Measurements from ENCODE around the gene FNBP1. TPM values are rescaled to one million over a fixed set of nuclear protein-coding genes. Genes with fewer than 3 reads are reported as not detected.
A peak's percentile ranks its signal among the peaks of the same experiment; 100 is the strongest.
"Not testable (repeated sequence)": the region's sequence is repeated elsewhere in the genome, so short reads cannot be mapped to it uniquely, and the experiment has no call there.

Gene FNBP1
- total RNA-seq, 1 experiment from 2014 or later, result 15.8 TPM

DNA sequence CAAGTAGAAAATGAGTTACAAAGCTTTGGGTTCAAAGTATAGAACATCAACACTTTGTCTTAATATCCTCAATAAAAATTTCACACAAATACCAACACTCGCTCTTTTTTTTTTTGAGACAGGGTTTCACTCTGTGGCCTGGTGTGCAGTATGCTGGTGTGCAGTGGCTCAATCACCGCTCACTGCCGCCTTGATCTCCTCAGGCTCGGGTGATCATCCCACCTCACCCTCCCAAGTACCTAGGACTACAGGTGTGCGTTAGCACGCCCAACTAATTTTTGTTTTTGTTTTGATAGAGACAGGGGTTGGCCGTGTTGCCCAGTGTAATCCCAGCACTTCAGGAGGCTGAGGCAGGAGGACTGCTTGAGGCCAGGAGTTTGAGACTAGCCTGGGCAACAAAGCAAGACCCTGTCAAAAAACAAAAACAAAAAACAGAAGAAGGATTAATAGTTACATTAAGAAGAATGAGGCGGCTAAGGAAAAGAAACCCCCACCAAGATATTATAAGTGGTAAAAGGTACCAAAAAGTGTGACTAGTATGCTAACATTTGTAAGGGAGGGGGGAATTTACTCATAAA is 20.3 kb downstream of the FNBP1 start:
- DNase-seq (ENCODE audit: low read depth), result no peak

- DNase-seq (ENCODE audit: low read depth), result not testable (repeated sequence)
These were observed 21.1 kb downstream of the FNBP1 start for GRCh38 chr9:130021842-130022241.

DNA sequence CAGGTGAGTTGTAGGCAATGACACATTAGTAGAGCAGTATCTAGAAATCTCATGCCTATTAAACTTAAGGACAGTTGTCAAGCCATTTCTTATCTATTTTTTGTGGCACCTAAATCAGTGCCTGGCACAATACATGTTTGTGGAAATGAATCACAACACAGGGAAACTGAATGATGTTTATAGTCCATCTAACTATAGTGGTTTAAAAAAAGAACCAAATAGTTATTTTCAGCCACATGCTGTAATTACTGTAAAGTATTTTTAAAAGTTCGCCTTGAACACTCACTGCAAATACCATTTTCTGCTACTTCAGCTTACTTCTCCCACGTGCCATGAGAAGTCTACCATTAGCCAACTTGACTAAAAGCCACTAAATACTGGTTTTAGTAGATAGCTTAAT is 21.9 kb downstream of the FNBP1 start:
- no peak for DNase-seq (ENCODE audit: low read depth)

GRCh38 chr9:130020618-130021017 is 22.4 kb downstream of the FNBP1 start:
- no peak for DNase-seq (ENCODE audit: low read depth)

DNA sequence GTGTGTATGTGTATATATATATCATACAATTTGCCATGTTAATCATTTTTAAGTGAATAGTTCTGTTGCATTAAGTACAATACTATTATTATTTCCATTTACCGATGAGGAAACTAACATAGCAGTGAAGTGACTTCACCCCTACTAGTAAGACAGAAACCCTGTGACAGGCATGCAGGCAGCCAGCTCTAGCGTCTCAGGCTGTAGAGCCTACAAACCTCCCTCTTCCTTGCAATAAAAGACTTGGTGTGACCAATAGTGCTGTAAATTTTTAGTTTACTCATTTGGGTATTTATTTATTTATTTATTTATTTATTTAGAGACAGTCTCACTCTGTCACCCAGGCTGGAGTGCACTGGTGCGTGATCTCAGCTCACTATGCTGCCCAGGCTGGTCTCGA is 24.7 kb downstream of the FNBP1 start:
- no peak for DNase-seq (ENCODE audit: low read depth)

DNA sequence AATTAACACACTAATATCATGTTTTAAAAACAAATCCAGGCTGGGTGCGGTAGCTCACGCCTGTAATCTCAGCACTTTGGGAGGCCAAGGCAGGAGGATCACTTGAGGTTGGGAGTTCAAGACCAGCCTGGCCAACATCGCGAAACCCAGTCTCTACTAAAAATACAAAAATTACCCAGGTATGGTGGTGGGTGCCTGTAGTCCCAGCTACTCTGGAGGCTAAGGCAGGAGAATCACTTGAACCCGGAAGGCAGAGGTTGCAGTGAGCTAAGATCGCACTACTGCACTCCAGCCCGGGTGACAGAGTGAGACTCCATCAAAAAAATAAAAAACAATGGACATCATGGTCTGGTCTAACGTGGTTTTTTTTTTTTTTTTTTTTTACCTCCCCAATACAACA is 25.5 kb downstream of the FNBP1 start:
- DNase-seq (ENCODE audit: low read depth), result not testable (repeated sequence)

- no peak for DNase-seq (ENCODE audit: low read depth)
These were observed 25.9 kb downstream of the FNBP1 start for GRCh38 chr9:130017076-130017475.

GRCh38 chr9:130015353-130016019 is 27.5 kb downstream of the FNBP1 start:
- DNase-seq (ENCODE audit: low read depth), result no peak

- DNase-seq (ENCODE audit: low read depth), result no peak
These were observed 29.7 kb downstream of the FNBP1 start for GRCh38 chr9:130013326-130013725.

GRCh38 chr9:130010151-130010988 is 32.6 kb downstream of the FNBP1 start:
- no peak for DNase-seq (ENCODE audit: low read depth)

- DNase-seq (ENCODE audit: low read depth), result not testable (repeated sequence)
These were observed 33.4 kb downstream of the FNBP1 start for GRCh38 chr9:130009546-130009945.

DNA sequence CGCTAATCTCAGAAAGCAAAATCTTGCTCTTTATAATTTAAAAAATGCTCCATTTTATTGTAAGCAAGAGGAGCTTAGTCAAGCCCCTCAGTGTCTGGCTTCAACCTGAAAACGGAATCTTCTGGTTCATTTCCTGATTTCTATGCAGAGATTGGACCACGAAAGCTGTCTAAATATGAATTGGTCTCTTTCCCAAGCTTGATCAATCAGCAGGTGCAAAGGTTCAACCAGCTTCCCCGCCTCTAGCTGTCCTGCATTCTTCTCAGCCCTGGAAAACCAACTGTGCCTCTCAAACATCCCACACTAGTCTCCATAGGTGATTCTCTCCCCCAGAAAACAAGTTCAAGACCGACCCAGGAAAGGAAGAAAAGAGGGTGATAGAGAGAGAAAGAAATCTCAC is 34.5 kb downstream of the FNBP1 start:
- DNase-seq (ENCODE audit: low read depth), result no peak

DNA sequence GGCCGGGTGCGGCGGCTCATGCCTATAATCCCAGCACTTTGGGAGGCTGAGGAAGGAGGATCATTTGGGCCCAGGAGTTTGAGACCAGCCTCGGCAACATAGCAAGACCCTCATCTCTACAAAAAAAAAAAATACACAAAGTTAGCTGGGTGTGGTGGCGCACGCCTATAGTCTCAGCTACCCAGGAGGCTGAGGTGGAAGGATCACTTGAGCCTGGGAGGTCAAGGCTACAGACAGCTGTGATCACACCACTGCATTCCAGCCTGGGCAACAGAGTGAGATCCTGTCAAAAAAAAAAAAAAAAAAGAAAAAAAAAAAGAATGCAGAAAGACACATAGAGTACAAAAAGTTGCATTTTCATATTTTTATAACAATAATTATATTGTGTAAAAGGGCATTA is 36.0 kb downstream of the FNBP1 start:
- not testable (repeated sequence) for DNase-seq (ENCODE audit: low read depth)

- no peak for DNase-seq (ENCODE audit: low read depth)
These were observed 38.9 kb downstream of the FNBP1 start for GRCh38 chr9:130003943-130004552.

GRCh38 chr9:130002320-130002719 is 40.7 kb downstream of the FNBP1 start:
- no peak for DNase-seq (ENCODE audit: low read depth)

- no peak for DNase-seq (ENCODE audit: low read depth)
These were observed 41.8 kb downstream of the FNBP1 start for GRCh38 chr9:130001190-130001589.

DNA sequence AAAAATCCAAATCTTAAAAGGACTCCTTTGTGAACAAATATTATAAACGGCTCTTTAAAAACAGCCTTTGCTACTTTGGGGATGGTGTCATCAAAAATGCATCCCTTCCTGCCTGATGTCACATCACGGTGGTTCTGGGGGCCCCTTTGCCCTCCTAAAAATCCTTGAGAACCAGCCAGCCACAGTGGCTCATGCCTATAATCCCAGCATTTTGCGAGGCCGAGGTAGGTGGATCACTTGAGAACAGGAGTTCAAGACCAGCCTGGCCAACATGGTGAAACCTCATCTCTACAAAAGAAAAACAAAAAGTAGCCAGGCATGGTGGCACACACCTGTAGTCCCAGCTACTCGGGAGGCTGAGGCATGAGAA is 43.9 kb downstream of the FNBP1 start:
- DNase-seq (ENCODE audit: low read depth), result no peak

DNA sequence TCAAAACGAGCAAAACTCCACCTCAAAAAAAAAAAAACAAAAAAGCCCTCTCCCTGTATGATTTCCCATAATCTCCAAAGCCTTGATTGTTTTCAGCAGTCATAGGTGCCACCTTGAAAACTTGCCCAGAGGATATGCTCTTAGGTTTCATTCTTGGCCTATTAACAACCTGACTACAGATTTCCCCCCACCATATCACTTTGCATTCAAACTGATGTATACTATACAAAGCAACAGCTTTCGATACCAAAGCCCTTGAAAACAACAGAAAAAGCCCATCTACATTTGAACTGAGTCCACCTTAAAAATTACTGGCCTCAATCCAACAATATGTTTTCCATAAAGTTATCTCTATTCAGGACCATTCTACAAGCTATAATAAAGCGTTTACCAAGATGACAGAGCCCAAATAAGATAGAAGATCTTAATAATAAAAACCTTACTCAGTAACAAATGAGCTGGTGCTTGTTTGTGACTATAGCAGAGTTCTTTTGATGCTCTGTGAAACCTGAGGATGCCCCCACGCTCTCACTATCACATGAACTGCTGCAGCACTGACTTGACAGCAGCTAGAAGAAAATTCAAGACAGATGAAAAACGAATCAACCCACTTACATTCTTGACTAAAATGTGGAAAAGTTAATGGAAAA is 44.4 kb downstream of the FNBP1 start:
- DNase-seq (ENCODE audit: low read depth), result no peak

DNA sequence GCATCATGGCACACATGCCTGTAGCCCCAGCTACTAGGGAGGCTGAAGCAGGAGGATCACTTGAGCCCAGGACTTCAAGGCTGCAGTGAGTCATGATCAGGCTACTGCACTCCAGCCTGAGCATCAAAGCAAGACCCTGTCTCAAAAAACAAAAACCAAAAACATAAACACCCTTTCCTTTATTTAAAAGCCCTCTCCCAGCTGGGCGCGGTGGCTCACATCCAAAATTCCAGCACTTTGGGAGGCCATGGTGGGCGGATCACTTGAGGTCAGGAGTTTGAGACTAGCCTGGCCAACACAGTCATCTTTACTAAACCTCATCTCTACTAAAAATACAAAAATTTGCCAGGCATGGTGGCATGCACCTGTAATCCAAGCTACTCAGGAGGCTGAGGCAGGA is 45.3 kb downstream of the FNBP1 start:
- DNase-seq (ENCODE audit: low read depth), result peak; percentile 29

- DNase-seq (ENCODE audit: low read depth), result no peak
These were observed 46.7 kb downstream of the FNBP1 start for GRCh38 chr9:129996161-129996830.

- peak; percentile 60 for DNase-seq (ENCODE audit: low read depth)
These were observed 47.4 kb downstream of the FNBP1 start for GRCh38 chr9:129995409-129996160.
